Measurements from ENCODE around the gene UIMC1. TPM values are rescaled to one million over a fixed set of nuclear protein-coding genes. Genes with fewer than 3 reads are reported as not detected.

UIMC1 gene
- total RNA-seq, 1 donor from 2014 or later = 46.6 TPM

- no peaks in the 10 kb centered on the region for H3K4me1 Mint-ChIP-seq
- no peaks in the 10 kb centered on the region for H3K27me3 Mint-ChIP-seq (ENCODE audit: low read depth)
- no peak for TF ChIP-seq CTCF (conservative IDR thresholded peaks at IDR 0.05)
- no peak overlapping the region for H3K27ac Mint-ChIP-seq (ENCODE audit: unreplicated experiment)
- H3K4me3 Mint-ChIP-seq = no peak overlapping the region
- H3K36me3 Mint-ChIP-seq (ENCODE audit: low read depth) = peaks cover 12% of the 10 kb centered on the region
- no peaks in the 10 kb centered on the region for H3K9me3 Mint-ChIP-seq
- DNase-seq (ENCODE audit: low read depth, low spot score) = no peak
These were observed 40.9 kb downstream of the UIMC1 start for GRCh38 chr5:176965633-176966032.

GRCh38 chr5:176959051-176959450 lies 47.5 kb downstream of the UIMC1 start:
- Mint-ChIP-seq H3K4me3 (no peak overlapping the region), H3K27ac (ENCODE audit: unreplicated experiment) (no peak overlapping the region)

GRCh38 chr5:176956756-176957155 lies 49.8 kb downstream of the UIMC1 start:
- no peaks in the 10 kb centered on the region for H3K4me1 Mint-ChIP-seq
- no peak for TF ChIP-seq CTCF (conservative IDR thresholded peaks at IDR 0.05)
- H3K27me3 Mint-ChIP-seq (ENCODE audit: low read depth) = no peaks in the 10 kb centered on the region

More at GRCh38 chr5:176959051-176959450, 47.5 kb downstream of the UIMC1 start:
- peak; percentile 70 for TF ChIP-seq CTCF (conservative IDR thresholded peaks at IDR 0.05)
- H3K9me3 Mint-ChIP-seq = no peaks in the 10 kb centered on the region
- no peaks in the 10 kb centered on the region for H3K4me1 Mint-ChIP-seq
- no peaks in the 10 kb centered on the region for H3K27me3 Mint-ChIP-seq (ENCODE audit: low read depth)
- DNase-seq (ENCODE audit: low read depth, low spot score) = no peak
- H3K36me3 Mint-ChIP-seq (ENCODE audit: low read depth) = peaks cover 2% of the 10 kb centered on the region

GRCh38 chr5:176955895-176956294 lies 50.7 kb downstream of the UIMC1 start:
- Mint-ChIP-seq H3K27ac (ENCODE audit: unreplicated experiment) (no peak overlapping the region), H3K4me1 (no peaks in the 10 kb centered on the region), H3K27me3 (ENCODE audit: low read depth) (no peaks in the 10 kb centered on the region), H3K4me3 (no peak overlapping the region), H3K9me3 (no peaks in the 10 kb centered on the region), H3K36me3 (ENCODE audit: low read depth) (peaks cover 5% of the 10 kb centered on the region)
- no peak for DNase-seq (ENCODE audit: low read depth, low spot score)
- no peak for TF ChIP-seq CTCF (conservative IDR thresholded peaks at IDR 0.05)

More at GRCh38 chr5:176956756-176957155, 49.8 kb downstream of the UIMC1 start:
- DNase-seq (ENCODE audit: low read depth, low spot score) = no peak
- H3K36me3 Mint-ChIP-seq (ENCODE audit: low read depth) = peaks cover 5% of the 10 kb centered on the region
- H3K4me3 Mint-ChIP-seq = no peak overlapping the region
- H3K27ac Mint-ChIP-seq (ENCODE audit: unreplicated experiment) = peak overlapping the region; percentile 39
- H3K9me3 Mint-ChIP-seq = no peaks in the 10 kb centered on the region

GRCh38 chr5:176954050-176954449 lies 52.5 kb downstream of the UIMC1 start:
- Mint-ChIP-seq H3K4me3 (no peak overlapping the region), H3K9me3 (no peaks in the 10 kb centered on the region), H3K4me1 (no peaks in the 10 kb centered on the region), H3K27ac (ENCODE audit: unreplicated experiment) (no peak overlapping the region), H3K27me3 (ENCODE audit: low read depth) (no peaks in the 10 kb centered on the region), H3K36me3 (ENCODE audit: low read depth) (peaks cover 3% of the 10 kb centered on the region)
- DNase-seq (ENCODE audit: low read depth, low spot score) = no peak
- no peak for TF ChIP-seq CTCF (conservative IDR thresholded peaks at IDR 0.05)
